GM19238 (cell line): ENCODE measurements around the gene VDAC2.

ENCODE experiments used
- DNase-seq: peaks from one replicate; pipeline ENCODE4 v3.0.0; 2011; ENCODE audit warnings: low spot score; ENCODE audit not compliant: insufficient read length

VDAC2 gene

DNA sequence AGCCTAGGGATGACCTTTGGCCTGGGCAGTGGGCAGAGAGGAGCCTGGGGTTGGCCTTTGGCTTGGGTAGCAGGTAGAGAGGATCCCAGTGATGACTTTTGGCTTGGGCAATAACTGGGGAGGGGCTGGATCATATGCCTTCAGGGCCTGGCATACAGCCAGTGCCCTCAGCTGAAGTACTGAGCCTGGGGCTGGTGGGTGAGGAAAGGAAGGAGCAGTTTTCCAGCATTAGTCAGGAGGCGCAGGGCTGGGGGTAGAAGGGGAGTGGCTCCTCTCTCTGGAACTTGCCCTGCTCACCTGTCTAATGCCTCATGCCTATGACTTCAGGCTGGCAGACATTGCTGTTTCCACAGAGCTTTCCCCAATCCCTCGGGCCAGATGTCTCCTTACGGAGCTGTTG, 40.3 kb downstream of the VDAC2 start:
- DNase-seq: no peak

DNA sequence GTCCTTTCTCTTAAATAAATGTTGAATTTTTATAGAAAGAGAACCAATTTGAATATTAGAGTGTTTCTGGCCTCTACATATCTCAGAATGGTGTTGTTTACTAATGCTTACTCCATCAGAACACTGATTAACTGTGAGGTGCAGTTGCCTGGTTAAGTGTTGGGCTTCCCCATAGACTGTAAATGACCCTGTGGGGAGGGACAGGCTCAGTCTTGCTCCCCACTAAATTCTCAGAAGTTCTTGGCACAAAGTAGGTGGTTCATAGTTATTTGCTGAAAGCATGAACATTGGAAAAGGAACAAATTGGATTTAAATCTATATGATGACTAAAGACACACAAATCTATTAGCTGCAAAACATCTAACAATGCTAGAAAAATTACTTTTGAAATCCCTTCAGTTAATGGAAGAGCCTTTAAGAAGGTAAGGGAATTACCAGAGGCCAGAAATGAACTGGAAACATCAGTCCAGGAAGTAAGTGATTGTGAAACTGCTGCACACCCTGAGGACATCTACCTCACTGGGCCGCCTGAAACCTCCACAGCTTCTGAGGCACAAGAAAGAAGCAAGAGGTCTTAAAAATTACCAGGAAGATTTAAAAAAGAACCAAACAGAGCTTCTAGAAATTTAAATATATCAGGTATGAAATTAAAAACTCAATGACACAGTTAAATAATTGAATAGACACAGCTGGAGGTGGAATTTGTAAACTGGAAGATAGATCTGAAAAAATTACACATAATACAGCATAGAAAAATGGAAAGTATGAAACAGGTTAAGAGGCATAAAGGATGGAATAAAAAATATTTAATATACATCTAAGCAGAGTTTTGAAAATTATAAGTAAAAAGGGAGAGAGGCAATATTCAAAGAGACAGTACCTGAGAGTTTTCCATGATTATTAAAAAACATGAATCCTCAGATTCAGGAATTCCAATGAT, 43.0 kb downstream of the VDAC2 start:
- no peak for DNase-seq

DNA sequence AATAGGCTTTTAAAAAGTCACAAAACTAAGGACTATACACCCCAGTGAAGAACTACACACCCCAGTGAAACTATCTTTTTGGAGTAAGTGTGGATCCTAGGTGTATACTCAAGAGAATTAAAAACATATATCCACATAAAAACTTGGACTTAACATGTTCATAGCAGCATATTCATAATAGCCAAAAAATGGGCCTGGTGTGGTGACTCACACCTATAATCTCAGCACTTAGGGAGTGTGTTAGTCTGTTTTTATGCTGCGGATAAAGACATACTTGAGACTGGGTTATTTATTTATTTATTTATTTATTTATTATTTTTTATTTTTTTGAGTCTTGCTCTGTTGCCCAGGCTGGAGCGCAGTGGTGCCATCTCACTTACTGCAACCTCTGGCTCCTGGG, 44.1 kb downstream of the VDAC2 start:
- no peak for DNase-seq

DNA sequence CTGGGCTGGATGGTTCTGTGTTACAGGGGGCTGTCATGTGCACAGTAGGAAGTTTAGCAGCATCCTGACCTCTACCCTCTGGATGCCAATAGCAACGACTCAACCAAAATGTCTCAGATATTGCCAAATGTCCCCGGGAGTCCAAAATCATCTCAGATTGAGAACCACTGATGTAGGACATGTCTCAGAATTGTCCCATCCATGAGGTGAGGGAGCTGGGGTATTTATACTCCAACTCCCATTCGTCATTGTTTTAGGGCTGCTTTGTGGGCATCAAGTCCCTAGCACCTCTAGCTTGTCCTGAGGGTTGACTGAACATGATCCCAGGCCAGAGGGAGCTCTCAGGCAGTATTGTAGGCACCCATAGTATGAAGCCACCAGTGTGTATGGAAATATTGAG, 50.4 kb downstream of the VDAC2 start:
- DNase-seq: no peak

DNA sequence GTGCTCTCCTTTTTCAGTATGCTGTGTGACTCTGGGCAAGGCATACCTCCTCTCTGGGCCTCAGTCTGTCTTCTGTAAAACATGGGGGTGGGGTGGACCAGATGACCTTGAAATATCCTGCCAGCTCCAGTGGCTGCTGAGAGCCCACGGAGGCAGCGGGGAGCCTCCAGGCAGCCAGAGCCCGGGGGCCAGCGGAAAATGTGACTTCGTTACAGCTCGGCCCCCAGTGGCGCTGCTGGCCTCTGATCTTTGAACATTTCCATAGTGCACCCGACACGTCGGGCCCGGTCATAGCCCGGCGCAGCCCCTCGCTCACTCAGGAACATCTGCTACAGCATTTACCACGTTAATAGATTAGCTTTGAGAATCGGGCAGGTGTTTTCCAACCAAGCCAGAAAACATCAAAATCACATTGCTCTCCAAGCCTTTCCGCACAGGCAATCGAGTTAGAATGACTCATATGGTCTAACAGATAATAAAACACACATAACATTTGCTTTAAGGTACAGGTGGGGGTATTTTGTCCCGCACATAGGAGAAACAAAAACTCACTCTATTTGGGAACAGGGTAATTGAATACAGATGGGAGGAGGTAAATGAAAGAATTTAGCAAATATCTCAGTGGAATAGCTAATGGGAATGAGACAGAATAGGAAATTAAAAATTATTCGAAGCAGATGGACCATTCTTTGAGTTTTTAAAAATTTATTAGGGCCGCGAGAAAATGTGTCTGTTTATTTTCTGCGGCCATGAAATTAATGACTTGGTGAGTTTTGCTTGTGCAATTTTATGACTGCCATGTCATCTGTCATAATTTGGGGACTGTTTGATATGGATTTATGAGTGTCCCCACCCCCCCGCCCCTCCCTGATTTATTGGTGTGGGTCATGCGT, 51.5 kb downstream of the VDAC2 start:
- no peak for DNase-seq

DNA sequence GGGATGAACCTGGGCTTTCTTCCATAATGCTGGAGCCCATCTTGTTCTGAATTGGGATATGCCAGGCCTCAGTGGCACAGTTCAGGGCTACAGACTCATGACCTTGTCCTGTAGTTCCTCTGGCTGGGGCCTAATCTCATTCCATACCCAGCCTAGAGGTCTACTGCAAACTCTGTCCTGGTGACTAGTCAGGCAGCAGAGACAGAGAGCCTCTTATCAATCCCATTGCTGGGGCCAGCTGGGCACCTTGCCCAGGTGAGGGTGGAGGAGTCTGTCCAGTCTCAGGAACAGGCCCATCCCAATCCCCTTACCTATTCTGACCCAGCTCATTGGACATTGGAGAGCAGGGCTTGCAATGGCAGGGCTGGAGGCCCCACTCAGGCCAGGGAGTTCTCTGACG, 53.2 kb downstream of the VDAC2 start:
- no peak for DNase-seq

DNA sequence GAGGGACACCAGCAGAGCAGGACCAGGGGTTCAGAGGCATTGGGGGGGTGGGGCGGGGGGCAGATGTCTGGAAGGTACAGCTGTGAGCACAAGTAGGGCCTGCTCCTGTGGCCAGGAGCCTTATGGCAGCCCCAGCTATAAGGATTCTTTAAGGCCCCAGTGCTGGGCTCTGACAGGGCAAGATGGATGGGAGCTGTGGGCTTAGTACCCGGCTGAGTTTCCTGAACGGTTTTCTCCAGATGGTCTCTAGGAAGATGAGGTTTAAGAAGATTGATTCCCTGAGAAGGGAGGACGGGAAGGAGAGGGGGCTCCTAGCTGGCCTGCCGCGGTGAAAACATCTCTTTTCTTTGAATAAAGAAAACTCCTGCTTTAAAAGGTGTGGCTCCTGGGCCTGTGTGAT, 55.3 kb downstream of the VDAC2 start:
- no peak for DNase-seq

DNA sequence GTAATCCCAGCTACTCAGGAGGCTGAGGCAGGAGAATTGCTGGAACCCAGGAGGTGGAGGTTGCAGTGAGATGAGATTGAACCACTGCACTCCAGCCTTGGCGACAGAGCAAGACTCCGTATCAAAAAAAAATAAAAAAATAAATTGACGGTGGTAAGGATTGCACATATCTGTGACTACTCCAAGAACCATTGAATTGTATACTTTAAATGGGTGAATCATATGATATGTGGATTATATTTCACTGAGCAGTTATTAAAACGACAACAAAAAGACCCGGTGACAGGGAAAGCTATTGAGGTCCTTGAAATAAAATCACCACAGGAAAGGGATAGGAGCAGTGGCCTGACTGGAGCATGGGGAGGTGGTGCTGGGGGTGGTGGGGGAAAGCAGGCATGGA, 56.3 kb downstream of the VDAC2 start:
- DNase-seq: no peak

DNA sequence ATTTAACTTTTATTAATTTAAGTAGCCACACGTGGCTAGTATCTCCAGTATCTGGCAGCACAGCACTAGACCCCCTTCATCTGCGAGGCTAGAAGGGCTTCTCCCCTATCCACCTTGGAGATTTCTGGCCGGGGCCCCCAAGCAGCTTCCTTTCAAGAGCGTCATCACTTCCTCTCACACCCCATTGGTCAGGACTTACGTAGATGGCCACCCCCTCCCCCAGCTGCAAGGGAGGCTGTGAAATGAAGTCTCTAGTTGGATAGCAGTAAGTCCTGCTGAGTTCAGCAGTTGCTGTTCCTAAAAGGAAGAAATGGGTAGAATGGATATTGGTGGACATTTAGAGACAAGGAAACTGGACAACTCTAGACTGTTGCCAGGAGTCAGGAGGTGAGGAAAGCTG, 59.0 kb downstream of the VDAC2 start:
- no peak for DNase-seq

DNA sequence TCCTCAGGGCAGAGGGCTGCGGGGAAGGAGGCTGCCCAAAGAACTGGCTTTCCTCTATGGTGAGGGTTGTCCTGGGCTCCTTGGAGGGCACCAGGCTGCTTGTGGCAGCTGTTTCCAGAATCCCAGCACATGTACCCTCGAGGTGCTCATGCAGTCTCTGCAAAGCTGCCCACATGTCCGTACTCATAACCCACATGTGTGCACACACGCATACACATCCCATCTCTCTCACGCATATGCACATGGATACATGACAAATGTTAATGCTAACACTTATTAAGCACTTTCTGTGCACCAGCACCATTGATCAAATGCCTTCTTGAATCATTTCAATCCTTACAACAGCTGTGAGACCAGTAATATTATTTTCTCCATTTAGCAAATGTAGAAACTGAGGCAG, 61.5 kb downstream of the VDAC2 start:
- DNase-seq: no peak

DNA sequence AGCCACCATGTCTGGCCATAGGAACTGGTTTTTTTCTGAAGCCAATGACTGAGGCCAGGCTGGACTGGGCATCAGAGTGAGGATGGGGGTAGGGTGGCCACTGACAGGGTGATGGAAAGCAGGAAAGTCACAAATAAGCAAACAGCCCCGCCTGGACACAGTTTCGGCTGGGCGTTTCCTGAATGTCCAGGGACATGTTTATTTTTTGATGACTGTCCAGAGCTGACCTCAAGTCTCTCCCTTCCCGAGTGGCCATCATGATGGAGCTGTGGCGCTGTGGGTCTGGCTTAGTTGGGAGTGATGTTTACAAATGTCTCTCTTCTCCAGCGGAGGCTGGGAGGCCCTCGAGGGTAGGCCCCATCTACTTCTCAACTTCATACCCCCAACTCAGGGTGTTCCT, 62.3 kb downstream of the VDAC2 start:
- no peak for DNase-seq

DNA sequence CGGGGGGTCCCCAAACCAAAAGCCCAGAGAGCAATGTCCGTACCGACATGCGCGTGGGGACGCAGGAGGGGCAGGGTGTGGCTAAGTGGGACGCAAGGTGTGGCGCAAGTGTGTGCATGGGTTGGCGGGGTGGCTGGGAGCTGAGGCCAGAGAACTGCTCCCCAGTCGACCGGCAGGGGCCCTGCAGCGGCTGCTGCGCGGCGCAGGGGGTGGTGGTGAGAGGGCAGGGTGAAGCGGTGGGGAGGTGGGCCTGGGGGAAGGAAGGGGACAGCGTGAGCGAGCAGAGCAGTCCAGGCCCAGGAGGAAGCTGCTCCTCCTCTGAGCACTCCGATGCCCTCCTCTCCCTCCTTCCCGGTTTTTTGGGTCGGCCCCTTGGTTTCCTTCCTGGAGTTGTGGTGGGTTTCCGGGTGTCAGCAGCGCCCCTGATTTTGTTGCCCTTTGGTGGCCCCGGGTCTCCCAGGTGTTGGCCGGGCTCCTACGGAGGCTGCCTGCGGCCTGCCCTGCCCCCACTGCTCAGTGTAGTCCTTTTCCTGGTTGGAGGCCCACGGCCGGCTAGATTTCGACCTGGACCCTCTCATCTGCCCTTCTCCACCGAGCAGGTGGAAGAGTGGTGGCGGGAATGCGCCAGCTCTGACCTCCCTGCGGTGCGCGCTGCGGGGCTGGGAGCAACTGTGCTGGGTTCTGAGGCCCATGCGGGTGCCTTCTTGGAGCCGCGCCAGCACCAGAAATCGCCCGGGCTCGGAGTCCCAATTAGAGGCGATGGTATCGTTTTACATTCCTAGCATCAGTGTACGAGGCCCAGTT, 65.7 kb downstream of the VDAC2 start:
- DNase-seq: no peak

DNA sequence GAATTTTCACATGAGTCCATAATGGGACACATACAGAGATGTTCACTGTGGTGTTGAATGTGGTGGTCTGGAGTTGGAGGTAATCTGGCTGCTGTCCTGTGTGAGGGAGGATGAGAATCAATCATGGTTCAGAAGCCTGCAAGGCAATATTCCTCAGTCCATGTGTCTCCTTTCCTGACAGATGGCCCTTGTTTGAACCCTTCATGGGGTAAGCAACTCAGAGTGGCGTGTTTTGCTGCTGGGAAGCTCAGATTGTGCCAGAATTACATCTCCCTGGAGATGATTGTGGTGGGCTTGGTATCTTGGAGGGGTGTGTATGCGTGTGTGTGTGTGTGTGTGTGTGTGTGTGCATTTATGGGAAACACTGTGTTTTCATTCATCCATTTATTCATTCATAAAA, 69.6 kb downstream of the VDAC2 start:
- DNase-seq: no peak
